GM13976 (cell line): ENCODE data around the gene KIAA0513.

ENCODE experiments used
- DNase-seq: peaks from one replicate; pipeline ENCODE4 v3.0.0; 2012; ENCODE audit warnings: low spot score
- in situ Hi-C: fragments of 300-500 bp; cut with MboI; formaldehyde crosslinking; loops from one replicate; pipeline ENCODE4 v1.12.0; 2022; ENCODE audit warnings: low sequenced_read_pairs, mixed read lengths, inconsistent platforms; ENCODE audit not compliant: unreplicated experiment
- TF ChIP-seq, protein P1 (sequence below): IDR thresholded peaks from 2 replicates; pipeline ENCODE4 v1.5.1; 2012; ENCODE audit warnings: borderline replicate concordance, mild to moderate bottlenecking; ENCODE audit not compliant: insufficient read depth; ENCODE audit errors: extremely low read depth, missing control alignments, control extremely low read depth

The KIAA0513 gene

DNA sequence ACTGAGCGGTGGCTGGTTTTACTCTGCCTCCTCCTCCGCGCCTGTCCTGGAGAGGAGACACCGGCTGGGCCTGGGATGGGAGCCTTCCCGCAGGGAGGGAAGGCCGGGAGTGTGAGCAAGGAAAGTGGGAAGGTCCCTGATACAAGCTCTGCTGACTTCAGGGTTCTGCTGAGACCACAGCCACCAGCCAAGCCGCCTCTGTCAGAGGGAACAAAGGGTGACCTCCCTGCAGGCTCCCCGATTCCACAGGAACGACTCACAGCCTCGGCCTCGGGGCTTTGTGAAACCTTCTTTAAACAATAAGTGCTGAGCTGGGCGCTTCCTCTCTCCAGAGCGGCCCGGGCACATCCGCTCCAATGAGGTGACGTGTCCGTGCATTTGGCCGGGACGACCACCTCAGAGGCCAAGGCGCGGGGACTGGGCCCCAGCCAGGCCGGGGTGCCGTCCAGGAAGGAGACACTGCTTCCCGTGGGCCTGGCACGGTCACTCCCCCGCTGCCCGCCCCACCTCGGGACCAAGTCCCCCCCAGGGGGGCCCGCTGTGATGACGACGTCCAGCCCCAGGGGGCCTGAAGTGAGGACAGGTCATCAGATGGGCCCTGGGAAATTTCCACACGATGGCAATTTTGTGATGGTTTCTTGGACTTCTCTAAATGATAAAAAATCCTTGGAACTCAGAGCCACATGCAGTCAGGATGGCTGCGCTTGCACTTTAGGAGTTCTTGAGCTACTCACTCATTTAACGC lies 96.5 kb downstream of the KIAA0513 start:
- in situ Hi-C loops = no loop called here
- TF ChIP-seq, protein P1, sequence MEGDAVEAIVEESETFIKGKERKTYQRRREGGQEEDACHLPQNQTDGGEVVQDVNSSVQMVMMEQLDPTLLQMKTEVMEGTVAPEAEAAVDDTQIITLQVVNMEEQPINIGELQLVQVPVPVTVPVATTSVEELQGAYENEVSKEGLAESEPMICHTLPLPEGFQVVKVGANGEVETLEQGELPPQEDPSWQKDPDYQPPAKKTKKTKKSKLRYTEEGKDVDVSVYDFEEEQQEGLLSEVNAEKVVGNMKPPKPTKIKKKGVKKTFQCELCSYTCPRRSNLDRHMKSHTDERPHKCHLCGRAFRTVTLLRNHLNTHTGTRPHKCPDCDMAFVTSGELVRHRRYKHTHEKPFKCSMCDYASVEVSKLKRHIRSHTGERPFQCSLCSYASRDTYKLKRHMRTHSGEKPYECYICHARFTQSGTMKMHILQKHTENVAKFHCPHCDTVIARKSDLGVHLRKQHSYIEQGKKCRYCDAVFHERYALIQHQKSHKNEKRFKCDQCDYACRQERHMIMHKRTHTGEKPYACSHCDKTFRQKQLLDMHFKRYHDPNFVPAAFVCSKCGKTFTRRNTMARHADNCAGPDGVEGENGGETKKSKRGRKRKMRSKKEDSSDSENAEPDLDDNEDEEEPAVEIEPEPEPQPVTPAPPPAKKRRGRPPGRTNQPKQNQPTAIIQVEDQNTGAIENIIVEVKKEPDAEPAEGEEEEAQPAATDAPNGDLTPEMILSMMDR = no peak
- no peak for DNase-seq

DNA sequence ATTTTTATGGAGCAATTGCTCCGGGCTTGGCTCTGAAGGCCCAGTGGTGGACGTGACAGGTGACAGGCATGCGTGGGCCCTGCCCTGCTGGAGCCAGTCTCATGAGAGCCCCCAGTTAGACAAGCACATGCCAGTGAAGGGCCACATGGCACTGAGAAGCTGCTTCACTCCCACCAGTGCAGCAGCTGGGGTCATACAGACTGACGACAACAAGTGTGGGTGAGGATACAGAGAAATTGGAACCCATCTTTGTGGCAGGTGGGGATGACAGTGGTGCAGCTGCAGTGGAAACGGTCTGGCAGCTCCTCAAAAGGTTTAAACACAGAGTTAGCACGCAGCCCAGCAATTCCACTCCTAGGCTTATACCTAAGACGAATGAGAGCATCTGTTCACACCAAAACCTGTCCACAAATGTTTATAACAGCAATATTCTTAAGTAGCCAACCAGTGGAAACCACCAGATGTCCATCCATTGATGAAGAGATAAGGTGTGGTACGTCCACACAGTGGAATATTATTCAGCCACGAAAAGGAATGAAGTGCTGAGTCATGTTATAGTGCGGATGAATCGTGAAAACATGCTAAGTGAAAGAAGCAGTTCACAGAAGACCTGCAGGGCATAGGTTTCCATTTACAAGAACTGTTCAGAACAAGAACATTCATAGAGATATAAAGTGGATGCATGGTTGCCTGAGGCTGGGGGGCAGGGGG lies 97.2 kb downstream of the KIAA0513 start:
- DNase-seq = no peak
- TF ChIP-seq, protein P1 = no peak
- in situ Hi-C loops = no loop called here

DNA sequence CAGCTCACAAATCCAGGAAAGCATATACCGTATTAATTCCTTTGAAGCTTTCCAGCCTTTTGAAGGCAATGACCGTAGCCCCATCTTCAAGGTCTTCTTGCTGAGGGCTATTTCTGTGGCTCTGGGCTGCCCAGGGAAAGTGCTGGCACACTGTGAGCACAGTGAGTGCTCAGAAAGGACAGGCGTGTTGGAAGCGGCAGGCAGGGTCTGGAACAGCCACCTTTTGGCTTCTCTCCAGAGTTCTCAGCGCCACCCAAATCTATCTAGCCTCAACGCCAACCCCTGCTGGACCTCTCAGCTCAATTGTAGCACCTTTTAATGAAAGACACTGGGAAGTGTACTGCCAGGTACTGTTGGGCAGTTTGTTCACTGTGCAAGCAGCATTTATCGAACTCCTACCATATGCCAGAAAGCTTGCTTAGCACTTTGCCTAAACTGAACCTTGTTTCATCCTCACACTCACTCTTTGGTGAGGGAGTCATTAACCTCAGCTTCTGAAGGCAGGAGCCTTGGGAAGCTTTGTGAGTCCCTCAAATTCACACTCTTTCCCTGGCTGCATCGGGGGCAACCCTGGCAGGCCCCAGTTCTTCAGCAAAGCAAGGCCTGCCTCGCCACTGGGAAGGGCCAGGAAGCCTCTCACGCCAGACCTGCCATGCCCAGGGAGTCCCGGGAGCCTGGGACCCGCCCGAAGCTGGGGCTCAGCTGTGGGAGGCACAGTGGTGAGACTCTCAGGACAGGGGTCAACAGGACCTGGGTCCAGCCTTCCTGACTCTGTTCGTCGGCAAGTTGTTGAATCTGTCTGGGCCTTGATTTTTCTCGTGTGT lies 98.2 kb downstream of the KIAA0513 start:
- in situ Hi-C loops = no loop called here
- DNase-seq = no peak
- TF ChIP-seq, protein P1 = no peak

DNA sequence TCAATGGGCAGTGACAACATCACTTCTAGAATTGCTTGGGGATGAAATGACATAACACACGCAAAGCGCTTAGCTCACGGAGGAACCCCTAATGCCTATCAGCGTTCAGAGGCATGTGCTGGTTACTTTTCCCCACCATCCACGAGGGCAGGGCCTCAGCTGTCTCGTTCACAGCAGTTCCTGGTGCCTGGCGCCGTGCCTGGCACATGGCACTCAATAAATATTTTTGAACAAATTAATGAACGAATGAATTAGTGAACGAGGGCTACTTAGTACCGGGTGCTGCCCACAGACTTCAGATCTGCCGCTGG lies 98.8 kb downstream of the KIAA0513 start:
- in situ Hi-C loops = no loop called here
- DNase-seq = no peak
- TF ChIP-seq, protein P1 = no peak

DNA sequence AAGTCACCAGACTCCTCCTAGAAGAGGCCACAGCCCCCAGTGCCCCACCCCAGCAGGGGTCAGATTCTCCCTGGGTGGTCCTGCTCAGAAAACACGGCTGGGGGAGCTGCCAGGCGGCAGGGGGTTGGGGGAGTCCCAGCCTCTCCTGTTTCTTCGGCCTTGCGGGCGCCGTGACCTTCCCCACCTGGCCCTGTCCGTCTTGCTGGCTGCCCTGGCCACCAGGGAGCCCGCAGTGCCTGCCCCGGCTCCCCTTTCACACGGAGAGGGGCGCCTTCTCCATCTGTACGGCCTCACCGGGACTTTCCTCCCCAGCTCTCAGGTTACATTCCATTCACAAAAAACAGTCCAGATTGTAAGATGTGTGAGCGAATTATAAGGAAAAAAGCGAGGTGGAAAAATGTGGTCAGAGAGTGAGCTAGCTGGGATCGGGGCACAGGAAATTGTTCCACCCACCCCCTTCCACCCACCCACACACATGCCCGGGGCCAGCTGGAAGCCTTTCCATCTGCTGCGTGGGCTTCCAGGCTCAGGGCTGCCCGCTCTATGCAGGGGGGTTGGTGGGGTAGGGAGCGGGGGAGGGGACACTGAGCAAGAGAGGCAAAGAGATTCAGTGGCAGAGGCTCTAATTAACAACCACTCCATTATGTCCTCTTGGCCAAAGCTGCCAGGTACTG lies 99.2 kb downstream of the KIAA0513 start:
- in situ Hi-C loops = no loop called here

More for the DNA sequence above, 99.2 kb downstream of the KIAA0513 start:
- TF ChIP-seq, protein P1 = no peak
- no peak for DNase-seq
